Measurements from ENCODE around the gene BEGAIN.

- TF ChIP-seq CTCF (IDR thresholded peaks at IDR 0.05; ENCODE audit: borderline replicate concordance, extremely low read depth, low read length, poor library complexity, severe bottlenecking): no peak
- TF ChIP-seq EZH2 (IDR thresholded peaks at IDR 0.05; ENCODE audit: borderline replicate concordance, low read depth, low read length, severe bottlenecking): no peak
These were observed 62.8 kb downstream of the BEGAIN start for GRCh38 chr14:100524233-100524932.

Measured in DND-41 (cell line).